NAMALWA (cell line): ENCODE results near the gene UBE3C.
"Not testable (repeated sequence)": the region's sequence is repeated elsewhere in the genome, so short reads cannot be mapped to it uniquely, and the experiment has no call there.

Source experiments
- DNase-seq: peaks from one replicate; pipeline ENCODE4 v3.0.0-alpha.2; 2015; ENCODE audit warnings: low spot score

Gene UBE3C

GRCh38 chr7:157235357-157236333 lies 96.9 kb downstream of the UBE3C start:
- no peak for DNase-seq

DNA sequence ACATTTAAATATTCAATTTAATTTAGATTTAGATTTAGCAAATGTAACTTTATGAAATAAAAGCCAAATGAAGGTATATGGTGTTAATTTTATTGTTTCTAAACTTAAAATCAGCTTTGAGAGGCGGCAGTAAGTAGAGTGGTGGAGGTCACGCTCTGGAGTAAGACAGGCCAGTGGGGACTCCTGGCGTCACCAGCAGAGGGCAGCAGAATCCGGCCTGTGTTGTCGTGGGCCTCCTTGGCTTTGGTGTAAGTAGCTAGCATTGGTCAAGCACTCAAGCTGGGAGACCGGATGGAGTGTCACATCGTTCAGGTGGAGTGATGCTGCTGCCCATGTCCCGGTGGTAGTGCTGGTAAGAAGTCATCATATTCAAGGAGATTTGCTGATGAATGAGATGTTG lies 99.4 kb downstream of the UBE3C start:
- DNase-seq = no peak

- no peak for DNase-seq
Observed at GRCh38 chr7:157239571-157240270, 101.0 kb downstream of the UBE3C start.

- no peak for DNase-seq
Observed at GRCh38 chr7:157241631-157242030, 102.9 kb downstream of the UBE3C start.

DNA sequence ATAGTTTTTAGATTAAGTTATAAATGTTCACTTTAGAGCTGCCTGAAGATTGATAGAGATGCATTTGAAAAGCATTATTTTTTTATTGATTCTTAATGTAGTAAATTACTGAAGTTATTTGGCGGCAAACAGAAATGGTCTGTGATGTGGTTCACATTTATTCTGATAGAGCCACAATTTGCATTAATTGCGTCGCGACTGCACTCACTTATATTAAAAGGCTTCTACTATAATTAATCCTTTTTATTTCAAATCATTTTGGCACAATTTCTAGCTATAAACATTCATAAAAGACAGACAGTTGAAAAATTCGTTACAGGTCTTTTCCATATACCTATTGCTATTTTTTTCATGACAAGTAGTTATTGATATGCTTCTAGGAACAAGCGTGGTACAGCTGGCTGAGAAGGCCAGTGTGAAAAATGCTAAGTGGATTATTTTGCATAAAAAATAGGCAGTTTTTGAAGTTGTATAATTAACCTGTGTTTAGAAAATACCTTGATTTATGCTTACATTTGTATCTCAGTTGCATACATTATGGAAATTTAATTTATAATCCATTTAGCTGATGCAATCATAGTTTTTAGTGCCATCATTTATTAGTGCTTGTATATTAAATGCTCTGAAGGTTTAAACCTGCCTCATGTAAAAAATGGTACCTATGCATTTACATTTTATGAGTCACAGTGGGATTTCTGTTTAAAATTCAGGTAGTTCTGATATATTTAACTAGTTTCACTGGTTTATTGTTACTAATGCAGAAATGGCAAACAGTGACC lies 106.0 kb downstream of the UBE3C start:
- DNase-seq = no peak

- DNase-seq = no peak
Observed at GRCh38 chr7:157246052-157246451, 107.3 kb downstream of the UBE3C start.

DNA sequence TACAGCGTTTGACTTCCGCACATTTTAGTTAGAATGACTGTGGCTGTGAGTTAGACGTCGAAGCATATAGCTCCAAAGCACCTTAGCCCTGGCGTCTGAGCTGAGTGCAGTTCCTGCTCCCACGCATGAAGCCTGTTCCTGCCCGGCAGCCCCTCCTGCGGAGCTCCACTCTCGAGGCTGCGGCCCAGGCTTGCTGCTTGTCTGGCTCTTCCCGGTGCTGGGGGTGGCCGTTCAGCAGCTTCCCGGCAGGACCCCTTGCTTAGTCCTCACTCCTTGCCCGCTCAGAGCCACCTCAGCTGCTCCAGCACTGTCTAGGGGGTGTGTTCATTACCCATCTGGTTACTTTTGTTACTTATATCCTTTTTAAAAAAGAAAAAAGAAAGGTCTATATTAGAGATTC lies 109.9 kb downstream of the UBE3C start:
- DNase-seq = no peak

DNA sequence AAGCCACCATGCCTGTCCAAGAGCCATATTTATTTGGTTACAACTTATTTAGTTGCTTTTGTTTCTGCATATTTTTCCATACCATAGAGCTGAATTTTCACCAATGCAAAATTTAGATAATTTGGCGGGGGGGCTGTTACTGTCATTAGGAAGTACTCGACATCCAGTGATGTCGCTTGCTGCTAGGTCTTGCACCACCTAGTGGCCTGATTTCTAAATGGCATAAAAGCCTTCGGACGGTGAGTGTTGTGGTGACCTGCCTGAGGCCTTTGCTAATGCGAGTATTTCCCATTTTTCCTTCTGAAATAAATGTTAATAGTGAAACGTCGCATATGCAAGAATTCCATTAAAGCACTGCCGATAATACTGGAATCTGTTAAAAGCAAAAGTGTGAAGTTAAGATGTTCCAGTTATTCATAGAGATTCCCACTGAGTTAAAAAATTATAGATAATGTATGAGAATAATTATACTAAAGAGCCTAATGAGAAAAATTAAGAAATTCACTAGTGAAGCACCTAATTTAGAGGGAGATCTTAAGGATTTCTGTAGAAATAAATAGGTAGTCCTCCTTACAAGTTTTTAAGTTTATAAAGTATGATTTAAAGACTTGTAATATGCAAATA lies 112.0 kb downstream of the UBE3C start:
- peak; percentile 88 for DNase-seq

DNA sequence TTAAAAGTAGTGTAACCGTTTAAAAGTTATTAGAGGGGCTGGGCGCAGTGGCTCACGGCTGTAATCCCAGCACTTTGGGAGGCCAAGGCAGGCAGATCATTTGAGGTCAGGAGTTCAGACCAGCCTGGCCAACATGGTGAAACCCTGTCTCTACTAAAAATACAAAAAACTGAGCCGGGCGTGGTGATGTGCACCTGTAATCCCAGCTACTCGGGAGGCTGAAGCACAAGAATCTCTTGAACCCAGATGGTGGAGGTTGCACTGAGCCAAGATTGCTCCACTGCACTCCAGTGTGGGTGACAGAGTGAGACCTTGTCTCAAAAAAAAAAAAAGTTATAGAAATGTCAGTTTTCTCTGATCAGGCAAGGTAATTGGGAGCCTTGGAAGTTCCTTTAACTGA lies 113.1 kb downstream of the UBE3C start:
- DNase-seq = not testable (repeated sequence)

DNA sequence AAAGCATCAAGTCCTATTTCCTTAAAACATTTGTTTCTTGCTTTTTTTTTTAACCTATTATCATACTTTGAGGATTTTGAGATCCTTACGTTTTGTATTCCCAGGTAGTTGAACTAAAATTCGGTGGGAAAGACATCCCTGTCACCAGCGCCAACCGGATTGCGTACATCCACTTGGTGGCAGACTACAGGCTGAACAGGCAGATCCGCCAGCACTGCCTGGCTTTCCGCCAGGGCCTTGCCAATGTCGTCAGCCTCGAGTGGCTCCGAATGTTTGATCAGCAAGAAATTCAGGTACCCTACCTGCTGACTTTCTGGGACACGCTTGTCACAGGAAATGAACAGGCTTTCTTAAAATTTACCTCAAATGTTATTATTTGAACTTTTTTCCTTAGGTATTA lies 115.1 kb downstream of the UBE3C start:
- DNase-seq = no peak

GRCh38 chr7:157254781-157255180 lies 116.1 kb downstream of the UBE3C start:
- not testable (repeated sequence) for DNase-seq

DNA sequence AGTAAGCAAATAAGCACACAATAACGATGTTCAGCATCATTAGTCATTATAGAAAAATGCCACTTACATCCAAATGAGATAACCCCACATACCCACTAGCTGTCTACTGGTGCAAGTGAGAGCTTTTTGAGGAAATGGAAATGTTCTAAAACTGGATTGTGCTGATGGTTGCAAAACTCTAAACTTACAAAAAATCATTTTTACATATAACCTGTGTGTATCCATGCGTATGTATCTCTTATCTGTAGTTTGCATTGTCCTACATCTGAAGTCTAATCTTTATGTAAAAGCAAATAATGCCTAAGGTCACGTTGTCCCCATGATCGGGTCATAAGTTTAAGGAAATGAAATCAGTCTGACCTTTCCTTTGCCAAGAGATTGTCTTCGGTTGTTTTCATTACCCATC lies 116.5 kb downstream of the UBE3C start:
- no peak for DNase-seq

DNA sequence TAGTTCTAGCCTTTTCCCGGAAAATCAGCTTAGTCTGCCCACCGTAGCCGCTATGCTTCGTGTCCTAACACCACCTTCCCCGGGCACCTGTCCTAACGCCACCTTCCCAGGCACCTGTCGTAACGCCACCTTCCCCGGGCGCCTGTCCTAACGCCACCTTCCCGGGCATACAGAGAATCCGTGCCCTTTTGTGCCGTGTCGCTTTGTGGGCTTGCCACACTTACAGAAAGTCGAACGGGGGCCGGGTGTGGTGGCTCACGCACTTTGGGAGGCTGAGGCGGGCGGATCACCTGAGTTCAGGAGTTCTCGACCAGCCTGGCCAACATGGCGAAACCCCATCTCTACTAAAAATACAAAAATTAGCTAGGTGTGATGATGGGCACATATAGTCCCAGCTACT lies 124.4 kb downstream of the UBE3C start:
- no peak for DNase-seq

DNA sequence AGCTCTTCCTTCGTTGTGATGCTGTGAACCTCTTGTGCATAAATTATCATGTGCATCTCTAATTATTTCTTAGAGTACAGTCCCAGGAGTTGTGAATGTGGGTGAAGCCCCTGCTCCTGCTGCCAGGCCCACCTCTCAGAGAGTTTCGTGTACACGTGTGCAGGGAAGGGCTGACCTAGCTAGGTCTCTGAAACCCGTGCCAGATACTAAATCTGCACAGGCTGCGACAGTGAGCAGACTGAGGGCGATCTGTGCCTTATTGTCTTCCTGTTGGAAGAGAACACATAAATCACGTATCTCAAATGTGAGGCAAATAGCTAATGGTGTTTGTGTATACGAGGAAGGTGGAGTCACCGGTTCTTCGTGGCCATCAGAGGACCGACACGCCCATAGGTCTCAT lies 126.3 kb downstream of the UBE3C start:
- DNase-seq = no peak

GRCh38 chr7:157266272-157266671 lies 127.5 kb downstream of the UBE3C start:
- no peak for DNase-seq

- no peak for DNase-seq
Observed at GRCh38 chr7:157267516-157267915, 128.8 kb downstream of the UBE3C start.

DNA sequence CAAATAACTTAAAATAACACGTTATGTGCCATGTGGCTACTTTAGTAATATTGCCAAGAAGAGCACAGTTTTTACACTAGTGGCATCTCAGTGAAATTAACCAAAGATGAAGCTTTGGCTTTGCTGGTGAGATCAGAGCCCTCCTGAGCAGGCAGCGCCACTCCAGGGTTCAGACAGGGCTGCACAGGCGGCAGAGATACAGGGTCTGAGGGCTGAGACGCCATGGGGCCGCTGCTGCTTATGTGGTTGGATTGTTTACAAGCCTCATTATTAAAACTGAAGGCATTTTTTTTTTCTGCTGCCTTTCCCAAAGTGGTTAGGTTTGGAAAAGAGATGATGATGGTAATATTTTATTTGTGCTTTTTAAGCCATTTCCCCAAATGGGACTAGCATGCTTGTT lies 129.2 kb downstream of the UBE3C start:
- DNase-seq = no peak

GRCh38 chr7:157268540-157268939 lies 129.8 kb downstream of the UBE3C start:
- no peak for DNase-seq

DNA sequence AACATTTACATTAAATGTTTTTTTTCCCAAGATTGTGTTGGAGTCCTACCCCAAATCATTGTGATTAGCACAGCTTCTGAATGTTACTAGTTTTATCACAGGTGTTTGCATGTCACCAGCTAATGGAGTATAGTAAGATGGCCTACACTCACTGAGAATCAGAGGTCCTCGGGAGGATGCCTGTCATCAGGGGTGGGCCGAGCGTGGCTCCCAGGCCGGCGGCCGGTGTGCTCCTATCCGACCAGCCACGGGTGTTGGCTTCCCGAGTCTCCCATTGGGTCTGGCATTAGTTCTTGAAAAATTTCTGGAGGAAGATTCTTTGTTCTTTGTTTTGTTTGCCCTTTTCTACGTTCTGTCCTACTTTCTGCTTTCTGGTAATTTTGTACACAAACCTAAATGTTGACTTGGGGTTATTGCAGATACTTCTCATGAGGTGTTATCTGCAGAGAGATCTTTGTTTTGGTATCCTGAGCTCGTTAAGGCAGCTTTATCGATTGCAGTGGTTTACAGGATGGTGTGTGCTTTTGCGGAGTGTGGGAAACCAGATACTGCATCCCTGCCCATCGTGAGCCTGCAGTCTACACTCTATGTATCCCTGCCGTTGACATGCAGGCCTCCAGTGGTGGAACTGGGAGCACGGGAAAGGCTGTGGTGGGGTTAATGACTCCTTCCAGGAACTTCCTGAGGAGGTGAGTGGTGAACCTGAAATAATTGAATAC lies 130.8 kb downstream of the UBE3C start:
- DNase-seq = no peak

GRCh38 chr7:157270060-157270444 lies 131.3 kb downstream of the UBE3C start:
- no peak for DNase-seq

DNA sequence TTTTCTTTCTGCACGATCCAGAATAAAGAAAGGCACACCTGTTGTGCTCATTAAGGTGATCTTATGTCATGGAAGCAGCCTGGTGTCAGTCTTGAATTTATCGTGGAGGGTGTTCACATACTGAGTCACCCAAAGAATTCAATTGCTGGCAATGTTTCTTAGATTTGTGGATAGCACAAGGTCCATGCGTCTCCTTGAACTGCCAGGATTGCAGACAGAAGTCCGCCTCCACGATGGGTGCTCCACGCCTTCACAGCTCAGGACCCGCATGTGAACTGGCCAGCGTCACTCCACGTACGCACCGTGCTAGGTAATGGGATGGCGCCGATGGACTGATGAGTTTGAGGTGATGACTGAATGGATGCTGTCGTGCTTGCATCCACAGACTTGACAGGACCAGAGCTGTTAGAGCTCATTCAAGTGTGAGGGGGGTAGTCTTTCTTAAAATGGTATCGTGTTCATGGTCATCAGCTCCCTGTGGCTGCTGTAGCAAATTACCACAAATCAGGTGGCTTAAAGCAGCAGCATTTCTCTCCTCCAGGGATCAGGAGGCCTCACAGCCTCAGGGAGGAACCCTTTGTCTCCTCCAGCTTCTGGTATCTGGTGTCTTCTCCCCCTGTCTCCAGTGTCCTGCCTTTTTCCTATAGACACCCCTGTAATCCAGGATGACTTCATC lies 132.7 kb downstream of the UBE3C start:
- no peak for DNase-seq
